GM12878 (cell line): Measurements from ENCODE around the gene ABCC1. TPM values are rescaled to one million over a fixed set of nuclear protein-coding genes. Genes with fewer than 3 reads are reported as not detected.

ENCODE experiments used
- ASH2L ChIP-seq: fragments of 300-600, 200-600 bp; sonication (generic); IDR thresholded peaks from 2 replicates; pipeline ENCODE4 v1.6.1; 2017; ENCODE audit warnings: low read depth, mild to moderate bottlenecking, borderline replicate concordance
- ATF2 ChIP-seq: IDR thresholded peaks from 2 replicates; pipeline ENCODE4 v1.6.1; 2012; ENCODE audit warnings: low read length, inconsistent platforms
- ATF7 ChIP-seq: fragments of 450-650 bp; IDR thresholded peaks from 2 replicates; pipeline ENCODE4 v1.6.1; 2016; ENCODE audit warnings: low read depth, mild to moderate bottlenecking
- CHD2 ChIP-seq: IDR thresholded peaks from 2 replicates; pipeline ENCODE4 v1.6.1; 2011; ENCODE audit warnings: low read depth, low read length, improper control_type of control experiment, borderline replicate concordance
- E2F4 ChIP-seq: IDR thresholded peaks from 2 replicates; pipeline ENCODE4 v1.6.1; 2012; ENCODE audit warnings: low read depth, low read length, improper control_type of control experiment
- EGR1 ChIP-seq, 2 experiments: IDR thresholded peaks; 1 replicate in 1 of 2; 2 replicates in 1 of 2; pipeline ENCODE4 v1.6.1; 2011 to 2012; ENCODE audit warnings: low read depth in 2 of 2, low read length in 2 of 2, borderline replicate concordance in 1 of 2, mild to moderate bottlenecking in 1 of 2, moderate library complexity in 1 of 2
- FOXK2 ChIP-seq: fragments of 450-650 bp; IDR thresholded peaks from 2 replicates; pipeline ENCODE4 v1.6.1; 2017; ENCODE audit warnings: mild to moderate bottlenecking, moderate library complexity
- KLF5 ChIP-seq: fragments of 450-650 bp; IDR thresholded peaks from 2 replicates; pipeline ENCODE4 v1.6.1; 2014; ENCODE audit warnings: mild to moderate bottlenecking; ENCODE audit not compliant: partially characterized antibody
- LARP7 ChIP-seq: fragments of 450-650 bp; IDR thresholded peaks from 2 replicates; pipeline ENCODE4 v1.6.1; 2017; ENCODE audit warnings: mild to moderate bottlenecking
- MYC ChIP-seq: IDR thresholded peaks from 2 replicates; pipeline ENCODE4 v1.6.1; 2011; ENCODE audit warnings: mild to moderate bottlenecking, low read length, moderate library complexity, inconsistent platforms; ENCODE audit not compliant: insufficient read depth, insufficient replicate concordance, insufficient read length, severe bottlenecking
- NFYA ChIP-seq: IDR thresholded peaks from 2 replicates; pipeline ENCODE4 v1.6.1; 2011; ENCODE audit warnings: low read depth, mild to moderate bottlenecking, low read length, improper control_type of control experiment, borderline replicate concordance
- NFYB ChIP-seq: IDR thresholded peaks from 2 replicates; pipeline ENCODE4 v1.6.1; 2011; ENCODE audit warnings: low read depth, mild to moderate bottlenecking, low read length, improper control_type of control experiment, moderate library complexity; ENCODE audit not compliant: insufficient read depth
- NR2C2 ChIP-seq: IDR thresholded peaks from 2 replicates; pipeline ENCODE4 v1.6.1; 2011; ENCODE audit warnings: borderline replicate concordance, low read depth; ENCODE audit not compliant: control insufficient read depth, insufficient read length
- PBX3 ChIP-seq: IDR thresholded peaks from 2 replicates; pipeline ENCODE4 v1.6.1; 2011; ENCODE audit warnings: mild to moderate bottlenecking, low read depth, low read length, moderate library complexity; ENCODE audit not compliant: insufficient replicate concordance
- POLR2A ChIP-seq: IDR thresholded peaks from 2 replicates; pipeline ENCODE4 v1.6.1; 2011; ENCODE audit warnings: low read depth, mild to moderate bottlenecking, low read length
- RAD21 ChIP-seq: IDR thresholded peaks from 2 replicates; pipeline ENCODE4 v1.6.1; 2011; ENCODE audit warnings: mild to moderate bottlenecking, low read depth, low read length, moderate library complexity; ENCODE audit not compliant: insufficient read depth
- RB1 ChIP-seq: fragments of 450-650 bp; formaldehyde crosslinking; IDR thresholded peaks from 2 replicates; pipeline ENCODE4 v1.6.1; 2017; ENCODE audit warnings: mild to moderate bottlenecking, borderline replicate concordance
- RFX5 ChIP-seq: IDR thresholded peaks from 2 replicates; pipeline ENCODE4 v1.6.1; 2011; ENCODE audit warnings: low read depth, low read length, improper control_type of control experiment
- ZBTB11 ChIP-seq: fragments of 450-650 bp; formaldehyde crosslinking; IDR thresholded peaks from 2 replicates; pipeline ENCODE4 v1.5.0; 2022; ENCODE audit warnings: mild to moderate bottlenecking, missing genetic modification characterization
- ZNF274 ChIP-seq: IDR thresholded peaks from one replicate; pipeline ENCODE4 v1.8.0; 2011; ENCODE audit not compliant: insufficient read length, insufficient read depth
- ZZZ3 ChIP-seq: IDR thresholded peaks from 2 replicates; pipeline ENCODE4 v1.6.1; 2011; ENCODE audit warnings: low read depth; ENCODE audit not compliant: control insufficient read depth, insufficient read length
- polyA plus RNA-seq, 11 experiments: library from polyadenylated mRNA; depleted of rRNA in 4 of 11; unstranded in 6 of 11; stranded (reverse) in 5 of 11; fragments of >200 nt; fragmentation: Nextera tagmentation in 4 of 11; fragmentation: Illumina TruSeq in 1 of 11; extraction: Ambion mirVana in 4 of 11; extraction: Trizol in 1 of 11; gene quantifications; 1 replicate in 1 of 11; 2 replicates in 10 of 11; pipeline versions ENCODE4 v1.2.1 to v1.2.3, GENCODE V29; 2011 to 2016; ENCODE audit warnings: inconsistent platforms in 2 of 11, missing spikeins in 2 of 11, low read depth in 1 of 11
- total RNA-seq, 4 experiments: library from RNA; depleted of rRNA in 3 of 4; stranded (reverse); fragments of >200 nt in 3 of 4; fragmentation: Illumina TruSeq in 1 of 4; extraction: Trizol in 1 of 4; gene quantifications; 2 replicates each; pipeline versions ENCODE4 v1.2.1 to v1.2.3, GENCODE V29; 2013 to 2021

The ABCC1 gene
- total and polyA plus RNA-seq, 10 of the 15 experiments (the other 5 are each of a cell fraction or from before 2014, with no cell fraction given), result 3.2 to 44.6 (median 14.5) TPM

- TF ChIP-seq NFYA (no peak), KLF5 (no peak), MYC (no peak), POLR2A (no peak), CHD2 (no peak), FOXK2 (no peak), NR2C2 (no peak), NFYB (peak; percentile 48; the same call in 1 of the 2 replicates), ATF2 (peak; percentile 49; the same call in 1 of the 2 replicates), ASH2L (no peak), LARP7 (no peak), ZZZ3 (no peak), E2F4 (no peak), PBX3 (no peak), RAD21 (no peak), EGR1 (IDR thresholded peaks at IDR 0.05; ENCODE audit: borderline replicate concordance in 1 of 2, low read depth in 2 of 2, low read length in 2 of 2) (no peak), RFX5 (no peak), RB1 (no peak), ATF7 (peak; percentile 73; the same call in 1 of the 2 replicates), ZBTB11 (no peak), ZNF274 (no peak)
Observed at GRCh38 chr16:15961060-15961511, 11.7 kb downstream of the ABCC1 start (continued).
